SW 1271 (cell line): ENCODE results near the gene CTNNA2.
"Not testable (repeated sequence)": the region's sequence is repeated elsewhere in the genome, so short reads cannot be mapped to it uniquely, and the experiment has no call there.

ENCODE experiments used
- DNase-seq, 2 experiments: peaks; one replicate each; lab custom pipeline; 2025; lab: John Stamatoyannopoulos, UW

Gene CTNNA2

GRCh38 chr2:80149991-80150390, 637.1 kb downstream of the CTNNA2 start:
- no peak for DNase-seq

GRCh38 chr2:80151248-80151647, 638.4 kb downstream of the CTNNA2 start:
- no peak for DNase-seq

DNA sequence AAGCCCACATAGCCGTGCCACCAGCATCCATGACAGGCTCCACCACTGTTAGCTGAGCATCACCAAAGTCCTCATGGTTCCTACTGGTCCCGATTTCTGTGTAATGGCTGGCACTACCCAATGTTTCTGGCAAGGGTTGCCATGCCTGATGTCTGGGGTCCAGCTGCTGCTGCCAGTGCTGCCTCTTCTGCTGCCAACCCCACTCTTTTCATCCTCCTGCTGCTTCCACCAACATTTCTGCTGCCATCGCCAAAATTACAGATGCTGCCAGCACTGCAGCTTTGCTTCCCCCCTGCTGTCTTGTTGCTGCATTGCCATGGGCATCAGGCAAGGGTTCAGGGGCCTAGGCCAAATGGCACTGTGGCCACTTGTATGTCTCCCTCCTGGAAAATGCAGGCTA, 638.8 kb downstream of the CTNNA2 start:
- no peak for DNase-seq

GRCh38 chr2:80153151-80153550, 640.3 kb downstream of the CTNNA2 start:
- no peak for DNase-seq

DNA sequence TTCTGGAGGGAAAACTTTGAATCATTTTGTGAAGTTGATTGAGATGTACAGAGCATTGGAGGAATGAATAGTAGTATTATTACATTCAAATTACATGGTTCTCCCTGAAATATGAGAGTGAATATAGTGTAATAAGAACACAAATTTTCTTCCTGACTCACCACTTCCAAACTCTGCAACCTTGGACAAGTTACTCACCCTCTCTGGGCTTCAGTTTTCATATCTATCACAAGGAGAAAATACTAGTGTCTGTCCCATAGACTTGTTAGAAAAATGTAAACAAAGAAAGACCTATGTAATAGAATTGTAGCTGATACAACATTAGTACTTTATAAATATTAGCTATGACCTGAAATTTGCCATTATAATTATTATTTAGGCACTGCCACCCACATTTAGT, 640.9 kb downstream of the CTNNA2 start:
- no peak for DNase-seq

DNA sequence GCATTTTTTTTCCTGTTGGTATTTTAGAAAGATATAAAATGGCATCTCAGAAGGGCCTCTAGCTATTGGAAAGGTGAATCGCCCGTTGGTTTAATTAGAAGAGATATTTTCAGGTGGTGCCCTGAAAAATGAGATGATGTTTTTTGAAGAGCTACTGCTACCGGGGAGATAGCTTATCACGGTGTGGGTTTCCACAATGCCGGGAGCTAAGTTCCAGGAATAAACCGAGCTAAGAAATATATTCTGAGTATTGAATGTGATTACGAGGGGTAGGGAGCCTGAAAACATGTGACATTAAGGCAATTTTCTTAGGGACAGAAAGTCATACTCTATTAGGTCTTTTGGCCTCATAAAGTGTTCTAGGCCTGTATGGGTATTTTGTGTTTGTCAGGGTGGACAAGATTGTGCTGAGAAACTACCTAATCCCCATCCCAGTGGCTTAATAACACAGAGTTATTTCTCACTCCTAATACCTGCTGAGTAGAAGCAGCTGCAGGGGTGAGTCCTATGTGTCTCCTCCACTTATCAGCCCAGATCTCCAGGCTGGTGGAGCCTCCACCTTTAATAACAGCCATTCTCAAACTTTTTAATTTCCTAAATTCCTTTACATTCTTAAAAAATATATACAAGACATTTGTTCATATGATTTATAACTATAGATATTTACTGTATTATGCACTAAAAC, 641.5 kb downstream of the CTNNA2 start:
- DNase-seq = no peak

DNA sequence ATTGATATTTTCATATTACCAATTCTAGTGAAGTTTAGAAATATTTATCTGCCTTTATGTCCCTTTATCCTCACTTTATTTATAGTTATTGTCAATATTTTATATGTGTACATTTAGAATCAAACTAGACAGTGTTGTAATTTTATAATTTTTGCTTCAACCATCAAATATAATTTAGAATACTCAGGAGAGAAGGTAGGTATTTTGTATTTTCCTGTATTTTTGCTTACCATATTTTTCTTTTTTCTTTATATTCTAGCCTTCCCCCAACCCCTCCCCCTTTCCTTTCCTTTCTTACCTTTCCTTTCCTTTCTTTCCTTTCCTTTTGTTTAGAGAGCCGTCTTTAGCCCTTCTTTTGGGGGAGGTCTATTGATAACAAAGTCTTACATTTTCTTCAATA, 651.5 kb downstream of the CTNNA2 start:
- DNase-seq = no peak

GRCh38 chr2:80166483-80167171, 653.8 kb downstream of the CTNNA2 start:
- no peak for DNase-seq

- no peak for DNase-seq
These were observed 654.5 kb downstream of the CTNNA2 start for GRCh38 chr2:80167284-80167808.

DNA sequence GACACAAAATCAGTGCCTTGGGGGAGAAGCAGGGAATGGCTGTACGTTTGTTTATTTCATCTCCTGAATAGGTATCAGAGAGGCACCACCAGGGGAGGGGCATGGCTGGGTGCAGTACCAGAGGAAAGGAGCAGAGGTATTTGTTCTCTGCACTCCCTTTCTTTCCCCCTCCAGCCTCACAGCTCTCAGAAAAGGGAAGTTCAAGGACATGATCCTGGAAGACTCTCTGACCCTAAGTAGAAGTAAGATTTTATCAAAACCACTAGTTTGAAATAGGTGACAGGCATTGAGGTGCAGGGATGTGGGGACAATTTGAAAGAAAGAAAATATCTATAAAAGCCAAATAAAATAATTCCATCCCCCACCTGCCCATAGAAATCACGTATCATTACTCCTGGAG, 655.2 kb downstream of the CTNNA2 start:
- DNase-seq = no peak

GRCh38 chr2:80168801-80169200, 656.0 kb downstream of the CTNNA2 start:
- DNase-seq = no peak

- DNase-seq = no peak
These were observed 657.2 kb downstream of the CTNNA2 start for GRCh38 chr2:80169811-80170594.

DNA sequence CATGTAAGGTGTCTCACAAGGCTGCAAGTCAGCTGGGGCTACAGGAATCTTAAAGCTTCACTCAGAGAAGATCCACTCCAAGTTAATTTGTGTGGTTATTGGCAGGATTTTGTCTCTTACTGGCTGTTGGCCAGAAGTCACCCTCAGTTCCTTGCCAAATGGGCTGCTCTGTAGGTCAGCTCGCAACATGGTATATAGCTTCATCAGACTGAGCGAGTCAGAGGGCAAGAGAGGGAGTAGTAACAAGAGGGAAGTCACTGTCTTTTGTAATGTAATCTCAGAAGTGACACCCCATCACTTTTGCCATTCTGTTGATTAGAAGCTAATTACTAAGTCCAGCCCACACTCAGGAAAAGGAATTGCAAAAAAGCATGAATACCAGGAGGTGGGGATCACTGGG, 672.2 kb downstream of the CTNNA2 start:
- DNase-seq = no peak

GRCh38 chr2:80186262-80186661, 673.4 kb downstream of the CTNNA2 start:
- no peak for DNase-seq

DNA sequence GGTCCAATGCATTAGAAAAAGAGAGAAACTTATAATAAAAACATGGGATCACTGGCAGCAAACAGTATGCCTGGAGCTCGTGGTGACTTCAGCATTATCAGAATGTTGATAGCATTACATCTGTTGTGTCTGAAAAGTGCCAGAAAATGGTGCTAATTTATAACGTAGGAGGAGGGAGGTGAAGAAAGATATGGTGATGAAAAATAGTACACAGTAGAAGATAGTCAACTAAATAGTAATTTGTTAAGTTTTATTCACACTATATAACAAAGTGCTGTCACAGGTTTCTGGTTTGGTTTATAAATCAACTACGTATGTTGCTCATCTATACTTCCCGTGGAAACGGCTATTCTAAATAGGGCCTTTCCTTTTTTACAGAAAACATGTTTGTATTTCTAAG, 674.3 kb downstream of the CTNNA2 start:
- no peak for DNase-seq

- DNase-seq = no peak
These were observed 677.3 kb downstream of the CTNNA2 start for GRCh38 chr2:80190166-80190565.

- DNase-seq = no peak
These were observed 680.7 kb downstream of the CTNNA2 start for GRCh38 chr2:80193566-80193965.

DNA sequence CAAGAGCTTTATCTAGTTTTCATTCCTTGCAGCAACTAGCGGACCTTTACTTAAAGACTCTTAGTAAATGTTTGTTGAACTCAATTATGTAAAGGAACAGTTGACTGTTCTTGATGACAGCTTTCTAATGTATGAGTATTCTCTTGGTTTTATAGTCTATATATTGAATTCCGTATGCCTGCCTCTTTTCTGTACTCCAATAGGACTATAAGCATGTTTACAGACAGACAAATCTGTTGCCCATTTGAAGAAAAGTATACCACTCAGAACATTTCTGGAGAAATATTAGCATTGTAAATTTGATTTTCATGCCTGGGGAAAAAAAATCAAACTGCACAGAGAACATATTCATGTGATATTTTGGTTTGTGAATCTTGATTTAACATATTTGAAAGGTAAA, 682.2 kb downstream of the CTNNA2 start:
- no peak for DNase-seq

DNA sequence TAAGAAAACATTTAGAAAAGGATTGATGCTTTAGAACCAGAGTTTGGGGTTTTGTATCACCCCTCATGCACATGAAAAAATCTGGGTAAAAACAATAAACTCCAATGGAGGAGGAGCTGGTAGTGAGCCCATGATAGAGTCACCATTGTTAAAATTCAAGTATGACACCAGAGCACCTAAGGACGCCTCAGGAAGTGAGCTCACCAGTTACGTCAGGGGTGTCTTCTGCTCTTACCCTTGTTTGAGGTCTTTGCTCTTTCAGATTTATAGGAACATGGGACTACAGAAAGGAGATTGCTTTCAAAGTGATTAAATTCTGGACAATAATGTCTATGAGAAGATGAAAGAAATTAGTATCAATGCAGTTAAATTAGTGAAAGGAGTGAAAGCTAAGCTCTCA, 685.2 kb downstream of the CTNNA2 start:
- no peak for DNase-seq

DNA sequence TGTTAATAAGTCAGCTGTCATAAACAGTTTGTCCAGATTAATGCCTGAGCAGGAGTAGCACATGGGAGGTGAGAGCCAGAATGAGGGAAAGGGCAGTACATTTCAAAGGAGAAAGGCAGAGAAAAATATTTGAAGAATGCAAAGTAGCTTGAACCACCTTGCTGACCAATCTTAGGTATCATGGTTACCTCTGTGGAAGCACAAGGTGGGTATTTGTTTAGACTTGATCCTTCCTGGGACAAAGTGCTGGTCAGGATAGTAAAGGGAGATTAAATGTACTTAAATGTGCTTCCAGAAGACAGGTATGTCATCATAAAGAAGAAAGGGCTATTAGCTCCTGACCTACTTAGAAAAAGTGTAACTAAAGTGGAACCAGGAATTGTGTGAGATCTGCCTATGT, 686.7 kb downstream of the CTNNA2 start:
- DNase-seq = no peak

- not testable (repeated sequence) for DNase-seq
These were observed 691.1 kb downstream of the CTNNA2 start for GRCh38 chr2:80203929-80204328.

GRCh38 chr2:80205498-80205897, 692.6 kb downstream of the CTNNA2 start:
- no peak for DNase-seq

DNA sequence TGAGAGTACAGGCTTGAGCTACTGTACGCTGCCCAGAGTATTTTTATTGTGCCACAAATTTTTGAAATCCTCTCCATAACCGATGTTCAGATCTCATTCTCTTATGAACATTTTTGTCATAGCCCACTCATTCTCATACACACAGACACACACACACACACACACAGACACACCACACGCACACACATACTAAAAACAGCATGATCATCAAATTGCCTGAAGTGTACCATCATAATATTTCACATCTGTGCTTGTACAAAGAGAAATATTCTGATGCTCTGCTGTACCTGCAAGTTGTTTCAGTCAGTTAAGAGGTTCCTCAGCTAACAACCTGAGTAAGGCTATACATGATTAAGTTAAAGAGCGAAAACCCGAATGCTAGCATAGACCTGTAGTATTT, 696.6 kb downstream of the CTNNA2 start:
- DNase-seq = no peak
